ENCODE results near the gene FBN1.

The FBN1 gene

DNA sequence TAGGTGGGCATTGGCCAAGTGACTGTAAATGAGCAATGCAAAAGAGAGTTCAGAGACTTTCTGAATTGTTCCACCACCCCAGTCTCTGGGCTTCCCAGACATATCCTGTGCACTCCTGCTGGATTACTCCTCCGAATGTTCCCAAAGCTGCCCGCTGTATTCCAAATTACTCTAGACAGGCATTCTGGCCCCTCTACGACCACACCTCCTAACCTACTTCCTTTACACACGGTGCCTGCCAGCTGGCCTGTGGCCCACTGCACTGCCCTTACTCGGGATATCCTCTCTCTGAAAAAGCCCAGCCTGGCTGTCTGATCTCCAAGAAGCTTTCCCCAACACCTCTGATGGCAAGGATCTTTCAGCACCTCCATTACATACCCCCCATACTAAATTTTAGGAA, 247.7 kb downstream of the FBN1 start:
- Histone ChIP-seq H3K27ac (ENCODE audit: extremely low read depth, low read depth, low read length) (no peak overlapping the region), H3K4me3 (ENCODE audit: low read depth, low read length) (no peak overlapping the region), H3K36me3 (ENCODE audit: control insufficient read depth in 2 of 2, insufficient read depth in 1 of 2, low read length in 2 of 2) (no peaks in the 10 kb centered on the region), H3K9me3 (ENCODE audit: control insufficient read depth, insufficient read depth, low read depth, low read length) (no peaks in the 10 kb centered on the region), H3K4me1 (ENCODE audit: control insufficient read depth, insufficient read depth, low read length) (no peaks in the 10 kb centered on the region)
- ChIA-PET POLR2A (no interaction called here), CTCF (interaction anchor here (0.6 kb wide), 1 partner anchor 1255 kb away, joined by 7 read pairs; no protein-coding TSS in a partner anchor)
- no peak for TF ChIP-seq ZNF670 (tag by site-specific recombination; IDR thresholded peaks at IDR 0.05; ENCODE audit: low read depth)
- TF ChIP-seq, protein P1, sequence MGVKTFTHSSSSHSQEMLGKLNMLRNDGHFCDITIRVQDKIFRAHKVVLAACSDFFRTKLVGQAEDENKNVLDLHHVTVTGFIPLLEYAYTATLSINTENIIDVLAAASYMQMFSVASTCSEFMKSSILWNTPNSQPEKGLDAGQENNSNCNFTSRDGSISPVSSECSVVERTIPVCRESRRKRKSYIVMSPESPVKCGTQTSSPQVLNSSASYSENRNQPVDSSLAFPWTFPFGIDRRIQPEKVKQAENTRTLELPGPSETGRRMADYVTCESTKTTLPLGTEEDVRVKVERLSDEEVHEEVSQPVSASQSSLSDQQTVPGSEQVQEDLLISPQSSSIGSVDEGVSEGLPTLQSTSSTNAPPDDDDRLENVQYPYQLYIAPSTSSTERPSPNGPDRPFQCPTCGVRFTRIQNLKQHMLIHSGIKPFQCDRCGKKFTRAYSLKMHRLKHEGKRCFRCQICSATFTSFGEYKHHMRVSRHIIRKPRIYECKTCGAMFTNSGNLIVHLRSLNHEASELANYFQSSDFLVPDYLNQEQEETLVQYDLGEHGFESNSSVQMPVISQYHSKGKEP (tag by site-specific recombination; IDR thresholded peaks at IDR 0.05), result no peak
- TF ChIP-seq SP2 (tag by site-specific recombination; IDR thresholded peaks at IDR 0.05), result no peak
- TF ChIP-seq, protein P2, sequence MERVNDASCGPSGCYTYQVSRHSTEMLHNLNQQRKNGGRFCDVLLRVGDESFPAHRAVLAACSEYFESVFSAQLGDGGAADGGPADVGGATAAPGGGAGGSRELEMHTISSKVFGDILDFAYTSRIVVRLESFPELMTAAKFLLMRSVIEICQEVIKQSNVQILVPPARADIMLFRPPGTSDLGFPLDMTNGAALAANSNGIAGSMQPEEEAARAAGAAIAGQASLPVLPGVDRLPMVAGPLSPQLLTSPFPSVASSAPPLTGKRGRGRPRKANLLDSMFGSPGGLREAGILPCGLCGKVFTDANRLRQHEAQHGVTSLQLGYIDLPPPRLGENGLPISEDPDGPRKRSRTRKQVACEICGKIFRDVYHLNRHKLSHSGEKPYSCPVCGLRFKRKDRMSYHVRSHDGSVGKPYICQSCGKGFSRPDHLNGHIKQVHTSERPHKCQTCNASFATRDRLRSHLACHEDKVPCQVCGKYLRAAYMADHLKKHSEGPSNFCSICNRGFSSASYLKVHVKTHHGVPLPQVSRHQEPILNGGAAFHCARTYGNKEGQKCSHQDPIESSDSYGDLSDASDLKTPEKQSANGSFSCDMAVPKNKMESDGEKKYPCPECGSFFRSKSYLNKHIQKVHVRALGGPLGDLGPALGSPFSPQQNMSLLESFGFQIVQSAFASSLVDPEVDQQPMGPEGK (tag by site-specific recombination; IDR thresholded peaks at IDR 0.05), result no peak
- TF ChIP-seq ZNF335 (tag by site-specific recombination; conservative IDR thresholded peaks at IDR 0.05), result no peak
- no peak for TF ChIP-seq ZNF266 (tag by site-specific recombination; IDR thresholded peaks at IDR 0.05; ENCODE audit: low read depth)
- no peak for TF ChIP-seq EGR2 (tag by site-specific recombination; IDR thresholded peaks at IDR 0.05; ENCODE audit: low read depth)
- TF ChIP-seq ZNF132 (tag by site-specific recombination; IDR thresholded peaks at IDR 0.05; ENCODE audit: borderline replicate concordance), result no peak
- no peak for TF ChIP-seq ZNF184 (tag by site-specific recombination; IDR thresholded peaks at IDR 0.05)
- TF ChIP-seq ZXDB (tag by site-specific recombination; IDR thresholded peaks at IDR 0.05), result no peak
- TF ChIP-seq ZNF664 (tag by site-specific recombination; IDR thresholded peaks at IDR 0.05), result no peak
- TF ChIP-seq, protein P3, sequence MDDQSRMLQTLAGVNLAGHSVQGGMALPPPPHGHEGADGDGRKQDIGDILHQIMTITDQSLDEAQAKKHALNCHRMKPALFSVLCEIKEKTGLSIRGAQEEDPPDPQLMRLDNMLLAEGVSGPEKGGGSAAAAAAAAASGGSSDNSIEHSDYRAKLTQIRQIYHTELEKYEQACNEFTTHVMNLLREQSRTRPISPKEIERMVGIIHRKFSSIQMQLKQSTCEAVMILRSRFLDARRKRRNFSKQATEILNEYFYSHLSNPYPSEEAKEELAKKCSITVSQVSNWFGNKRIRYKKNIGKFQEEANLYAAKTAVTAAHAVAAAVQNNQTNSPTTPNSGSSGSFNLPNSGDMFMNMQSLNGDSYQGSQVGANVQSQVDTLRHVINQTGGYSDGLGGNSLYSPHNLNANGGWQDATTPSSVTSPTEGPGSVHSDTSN (CRISPR knock-in tag; IDR thresholded peaks at IDR 0.05), result no peak
- TF ChIP-seq KLF9 (tag by site-specific recombination; IDR thresholded peaks at IDR 0.05; ENCODE audit: low read depth), result no peak
- TF ChIP-seq ZNF138 (tag by site-specific recombination; IDR thresholded peaks at IDR 0.05; ENCODE audit: borderline replicate concordance), result no peak
- TF ChIP-seq ZNF24 (tag by site-specific recombination; IDR thresholded peaks at IDR 0.05), result no peak
- no peak for TF ChIP-seq ZNF274 (IDR thresholded peaks at IDR 0.05; ENCODE audit: low read length)
- TF ChIP-seq ZNF274 (tag by site-specific recombination; IDR thresholded peaks at IDR 0.05; ENCODE audit: borderline replicate concordance), result no peak
- no peak for TF ChIP-seq ZNF785 (tag by site-specific recombination; IDR thresholded peaks at IDR 0.05)
- TF ChIP-seq ZFP41 (tag by site-specific recombination; IDR thresholded peaks at IDR 0.05; ENCODE audit: borderline replicate concordance), result no peak
- TF ChIP-seq, protein P4, sequence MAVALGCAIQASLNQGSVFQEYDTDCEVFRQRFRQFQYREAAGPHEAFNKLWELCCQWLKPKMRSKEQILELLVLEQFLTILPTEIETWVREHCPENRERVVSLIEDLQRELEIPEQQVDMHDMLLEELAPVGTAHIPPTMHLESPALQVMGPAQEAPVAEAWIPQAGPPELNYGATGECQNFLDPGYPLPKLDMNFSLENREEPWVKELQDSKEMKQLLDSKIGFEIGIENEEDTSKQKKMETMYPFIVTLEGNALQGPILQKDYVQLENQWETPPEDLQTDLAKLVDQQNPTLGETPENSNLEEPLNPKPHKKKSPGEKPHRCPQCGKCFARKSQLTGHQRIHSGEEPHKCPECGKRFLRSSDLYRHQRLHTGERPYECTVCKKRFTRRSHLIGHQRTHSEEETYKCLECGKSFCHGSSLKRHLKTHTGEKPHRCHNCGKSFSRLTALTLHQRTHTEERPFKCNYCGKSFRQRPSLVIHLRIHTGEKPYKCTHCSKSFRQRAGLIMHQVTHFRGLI (tag by site-specific recombination; IDR thresholded peaks at IDR 0.05), result no peak
- no peak for TF ChIP-seq ZNF792 (tag by site-specific recombination; IDR thresholded peaks at IDR 0.05)

DNA sequence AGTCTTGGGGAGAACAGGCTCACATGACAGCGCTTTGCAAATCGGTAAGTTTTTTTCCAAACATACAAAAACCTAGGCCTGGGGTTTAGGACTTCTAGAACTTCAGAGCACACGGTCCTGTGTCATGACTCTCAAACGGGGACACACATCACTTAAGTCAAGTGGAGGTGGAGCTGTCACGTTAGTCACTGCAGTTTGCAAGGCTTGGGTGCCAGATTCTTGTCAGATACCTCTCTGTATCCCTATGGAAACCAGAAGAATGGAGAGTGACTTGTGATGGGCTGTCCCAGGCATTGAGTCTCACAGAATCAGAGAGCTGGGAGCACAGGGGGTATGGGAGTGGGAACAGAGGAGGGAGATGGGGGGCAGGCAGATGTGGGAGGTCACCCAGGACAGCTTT, 249.5 kb downstream of the FBN1 start:
- Histone ChIP-seq H3K4me1 (ENCODE audit: control insufficient read depth, insufficient read depth, low read length) (no peaks in the 10 kb centered on the region), H3K27ac (ENCODE audit: extremely low read depth, low read depth, low read length) (no peak overlapping the region), H3K9me3 (ENCODE audit: control insufficient read depth, insufficient read depth, low read depth, low read length) (no peaks in the 10 kb centered on the region), H3K36me3 (ENCODE audit: control insufficient read depth in 2 of 2, insufficient read depth in 1 of 2, low read length in 2 of 2) (no peaks in the 10 kb centered on the region), H3K4me3 (ENCODE audit: low read depth, low read length) (no peak overlapping the region)
- CTCF ChIA-PET, result no interaction called here
- TF ChIP-seq KLF10 (tag by site-specific recombination; IDR thresholded peaks at IDR 0.05), result no peak
- POLR2A ChIA-PET, result no interaction called here

Measured in HEK293 (cell line).